CD4-positive, alpha-beta T cell (primary cell): ENCODE measurements around the gene TCF4. TPM values are rescaled to one million over a fixed set of nuclear protein-coding genes. Genes with fewer than 3 reads are reported as not detected.
A peak's percentile ranks its signal among the peaks of the same experiment; 100 is the strongest.

Experiments used
- ATAC-seq: fragments of 200-7000 bp; cut with Tn5 transposase; one replicate; pipeline ENCODE4 v1.10.0; 2022; ENCODE audit warnings: mild to moderate bottlenecking; ENCODE audit not compliant: poor library complexity
- CTCF ChIA-PET: fragments of 350-600 bp; sonication (Branson Sonifier 250); formaldehyde crosslinking; loops from one replicate; lab custom pipeline; 2021; ENCODE audit warnings: antibody characterized with exemption, inconsistent platforms; lab: Charles Lee
- POLR2A ChIA-PET: fragments of 350-600 bp; sonication (Branson Sonifier 250); formaldehyde crosslinking; loops from one replicate; lab custom pipeline; 2021; ENCODE audit warnings: antibody characterized with exemption, inconsistent platforms; lab: Charles Lee
- DNase-seq, 14 experiments: peaks; one replicate each; pipeline ENCODE4 v3.0.0-alpha.2; 2013 to 2020; ENCODE audit warnings: mixed read lengths in 2 of 14
- H3K27ac ChIP-seq, 2 donors: one replicate each; pipeline versions ENCODE4 v1.5.1 to v1.7.0; 2013; ENCODE audit warnings: low read length in 2 of 2, low read depth in 1 of 2, mild to moderate bottlenecking in 1 of 2
- H3K27me3 ChIP-seq, 2 experiments: 1 replicate in 1 of 2; 2 replicates in 1 of 2; pipeline versions ENCODE4 v1.6.1 to v1.7.0; 2013; ENCODE audit warnings: low read length in 2 of 2, control low read depth in 1 of 2, mild to moderate bottlenecking in 1 of 2, moderate library complexity in 1 of 2; ENCODE audit not compliant: insufficient read depth in 2 of 2, control insufficient read depth in 1 of 2
- H3K36me3 ChIP-seq: one replicate; pipeline ENCODE4 v1.6.1; 2013; ENCODE audit warnings: low read length, control low read depth; ENCODE audit not compliant: insufficient read depth
- H3K4me1 ChIP-seq: one replicate; pipeline ENCODE4 v1.6.1; 2013; ENCODE audit warnings: low read length, control low read depth; ENCODE audit not compliant: insufficient read depth
- H3K4me3 ChIP-seq: one replicate; pipeline ENCODE4 v1.5.1; 2013; ENCODE audit warnings: mild to moderate bottlenecking, low read length, moderate library complexity
- H3K9me3 ChIP-seq, 2 experiments: 1 replicate in 1 of 2; 2 replicates in 1 of 2; pipeline versions ENCODE4 v1.6.1 to v1.7.0; 2013; ENCODE audit warnings: low read length in 2 of 2, mild to moderate bottlenecking in 2 of 2, control low read depth in 1 of 2, moderate library complexity in 1 of 2; ENCODE audit not compliant: control insufficient read depth in 1 of 2, insufficient read depth in 1 of 2
- H3K27ac Mint-ChIP-seq: one replicate; pipeline ENCODE4 v1.8.0; 2020; ENCODE audit warnings: mixed read lengths
- H3K27me3 Mint-ChIP-seq: one replicate; pipeline ENCODE4 v1.8.0; 2021; ENCODE audit warnings: mixed read lengths
- H3K36me3 Mint-ChIP-seq: one replicate; pipeline ENCODE4 v1.8.0; 2021; ENCODE audit warnings: low read depth, mixed read lengths
- H3K4me1 Mint-ChIP-seq: one replicate; pipeline ENCODE4 v1.8.0; 2021; ENCODE audit warnings: low read depth, mixed read lengths
- H3K4me3 Mint-ChIP-seq: one replicate; pipeline ENCODE4 v1.8.0; 2020; ENCODE audit warnings: mild to moderate bottlenecking, mixed read lengths
- H3K9me3 Mint-ChIP-seq: one replicate; pipeline ENCODE4 v1.8.0; 2020; ENCODE audit warnings: mixed read lengths
- intact Hi-C, 2 experiments: fragments of 100-400 bp; cut with DNase I in 1 of 2; cut with micrococcal nuclease in 1 of 2; formaldehyde crosslinking; loops; one replicate each; pipeline versions ENCODE4 v1.15.1 to v1.9.0; 2023 to 2025; cut with DNase I, micrococcal nuclease
- total RNA-seq, 174 experiments: library from RNA in 2 of 174; stranded (reverse) in 2 of 174; gene quantifications; one replicate each; pipeline ENCODE4 v1.2.3 and lab custom pipeline; 2021 to 2026
- TF ChIP-seq, protein P1 (sequence below): fragments of 200-600 bp; IDR thresholded peaks from one replicate; pipeline ENCODE4 v1.8.0; 2022; ENCODE audit warnings: antibody characterized with exemption, mild to moderate bottlenecking

Gene TCF4
- total RNA-seq, 2 experiments from 2014 or later, result 3.0 to 3.2 TPM

DNA sequence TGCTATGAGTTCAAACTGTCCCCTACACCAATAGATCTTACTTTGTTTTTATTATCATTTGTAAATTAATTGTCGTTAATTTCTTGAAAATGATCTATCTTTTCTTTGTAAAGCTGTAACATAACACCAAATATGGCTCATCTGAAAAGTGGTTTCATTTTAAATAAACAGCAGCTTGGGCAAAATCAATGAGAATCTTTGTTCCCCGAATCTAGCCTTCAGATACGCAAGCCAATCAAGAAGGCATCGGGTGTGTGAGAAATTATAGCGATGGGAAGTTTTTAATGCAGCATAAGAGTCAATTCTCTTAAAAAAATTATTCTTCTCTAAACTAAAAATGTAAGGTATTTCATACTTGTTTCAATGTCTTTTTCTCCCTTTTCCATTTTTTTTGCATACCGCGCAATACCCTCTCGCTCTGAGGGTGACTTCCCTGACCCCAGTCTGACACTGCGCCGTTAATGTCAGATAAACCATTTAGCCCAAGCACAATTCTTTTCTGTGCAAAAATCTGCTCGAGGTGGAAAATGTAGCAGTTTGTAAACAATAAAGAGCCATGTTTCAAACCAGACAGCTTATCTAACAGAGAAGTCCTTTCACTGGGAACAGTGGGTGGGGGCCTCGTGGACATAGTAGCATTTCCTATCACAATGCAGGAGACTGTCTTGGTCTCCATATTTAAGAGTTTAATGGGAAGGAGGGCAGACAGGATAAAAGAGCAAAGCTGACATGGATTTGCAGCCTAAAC is 129.4 kb downstream of the TCF4 start:
- intact Hi-C loops, result no loop called here
- DNase-seq, result no peak
- Histone ChIP-seq H3K27me3 (no peaks in the 10 kb centered on the region), H3K4me1 (no peaks in the 10 kb centered on the region), H3K27ac (no peak overlapping the region), H3K4me3 (no peak overlapping the region), H3K9me3 (no peaks in the 10 kb centered on the region), H3K36me3 (no peaks in the 10 kb centered on the region)
- Mint-ChIP-seq H3K9me3 (no peaks in the 10 kb centered on the region), H3K4me3 (no peak overlapping the region), H3K27me3 (no peaks in the 10 kb centered on the region), H3K4me1 (no peaks in the 10 kb centered on the region), H3K27ac (no peak overlapping the region), H3K36me3 (no peaks in the 10 kb centered on the region)
- TF ChIP-seq, protein P1, sequence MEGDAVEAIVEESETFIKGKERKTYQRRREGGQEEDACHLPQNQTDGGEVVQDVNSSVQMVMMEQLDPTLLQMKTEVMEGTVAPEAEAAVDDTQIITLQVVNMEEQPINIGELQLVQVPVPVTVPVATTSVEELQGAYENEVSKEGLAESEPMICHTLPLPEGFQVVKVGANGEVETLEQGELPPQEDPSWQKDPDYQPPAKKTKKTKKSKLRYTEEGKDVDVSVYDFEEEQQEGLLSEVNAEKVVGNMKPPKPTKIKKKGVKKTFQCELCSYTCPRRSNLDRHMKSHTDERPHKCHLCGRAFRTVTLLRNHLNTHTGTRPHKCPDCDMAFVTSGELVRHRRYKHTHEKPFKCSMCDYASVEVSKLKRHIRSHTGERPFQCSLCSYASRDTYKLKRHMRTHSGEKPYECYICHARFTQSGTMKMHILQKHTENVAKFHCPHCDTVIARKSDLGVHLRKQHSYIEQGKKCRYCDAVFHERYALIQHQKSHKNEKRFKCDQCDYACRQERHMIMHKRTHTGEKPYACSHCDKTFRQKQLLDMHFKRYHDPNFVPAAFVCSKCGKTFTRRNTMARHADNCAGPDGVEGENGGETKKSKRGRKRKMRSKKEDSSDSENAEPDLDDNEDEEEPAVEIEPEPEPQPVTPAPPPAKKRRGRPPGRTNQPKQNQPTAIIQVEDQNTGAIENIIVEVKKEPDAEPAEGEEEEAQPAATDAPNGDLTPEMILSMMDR, result no peak
- ChIA-PET CTCF (interaction anchor here (1.0 to 1.8 kb wide), 2 partner anchors 10 to 38 kb away, joined by 3 to 5 read pairs; no protein-coding TSS in a partner anchor), POLR2A (no interaction called here)
- ATAC-seq, result no peak

DNA sequence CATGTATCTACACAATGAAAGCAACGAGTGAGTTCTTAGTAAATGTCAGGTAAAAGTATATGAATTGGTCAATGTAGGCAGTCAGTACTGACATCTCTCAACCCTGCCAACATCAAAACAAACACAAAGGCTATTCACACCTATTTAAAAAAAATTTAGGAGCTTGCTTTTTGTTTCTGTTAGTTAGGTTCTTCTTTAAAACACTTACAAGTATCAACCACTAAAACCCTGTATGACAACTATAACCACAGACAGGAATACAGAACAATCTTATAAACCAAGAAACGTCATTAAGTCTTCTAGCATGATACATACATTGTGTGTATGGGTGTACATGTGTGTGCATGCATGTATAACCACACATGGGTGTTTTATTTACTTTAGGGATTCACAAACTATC is 131.0 kb downstream of the TCF4 start:
- no peaks in the 10 kb centered on the region for H3K27me3 ChIP-seq
- ChIA-PET POLR2A (no interaction called here), CTCF (no interaction called here)
- Mint-ChIP-seq H3K36me3 (no peaks in the 10 kb centered on the region), H3K4me1 (no peaks in the 10 kb centered on the region), H3K9me3 (no peaks in the 10 kb centered on the region), H3K4me3 (no peak overlapping the region), H3K27ac (no peak overlapping the region), H3K27me3 (no peaks in the 10 kb centered on the region)
- intact Hi-C loops, result no loop called here
- H3K27ac ChIP-seq, result no peak overlapping the region
- no peaks in the 10 kb centered on the region for H3K9me3 ChIP-seq
- no peak for ATAC-seq
- H3K36me3 ChIP-seq, result no peaks in the 10 kb centered on the region
- TF ChIP-seq, protein P1, result no peak
- H3K4me1 ChIP-seq, result no peaks in the 10 kb centered on the region
- no peak overlapping the region for H3K4me3 ChIP-seq
- DNase-seq, result peak in 1 of 14 experiments; percentile 3

DNA sequence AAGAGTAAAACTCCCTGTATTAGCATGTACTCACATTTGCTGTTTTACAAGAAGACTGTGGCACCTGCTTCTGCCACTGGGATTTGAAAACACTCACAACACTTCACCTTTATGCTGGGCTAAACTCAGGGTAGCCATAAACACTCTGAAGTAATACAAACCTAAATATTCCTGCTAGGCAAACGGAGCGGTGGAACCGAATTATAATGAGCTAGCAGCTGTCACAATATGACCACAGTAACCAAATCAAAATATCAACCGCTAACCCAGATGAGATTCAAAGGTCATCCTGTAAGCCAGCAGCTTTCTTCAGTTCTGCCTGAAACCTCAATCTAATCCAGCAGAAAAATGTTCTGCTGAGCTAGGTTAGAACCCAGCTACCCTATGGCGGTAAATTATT is 132.1 kb downstream of the TCF4 start:
- H3K4me3 Mint-ChIP-seq, result no peak overlapping the region
- Histone ChIP-seq H3K36me3 (no peaks in the 10 kb centered on the region), H3K27me3 (no peaks in the 10 kb centered on the region), H3K9me3 (no peaks in the 10 kb centered on the region), H3K4me1 (no peaks in the 10 kb centered on the region), H3K27ac (no peak overlapping the region), H3K4me3 (no peak overlapping the region)
- no peaks in the 10 kb centered on the region for H3K9me3 Mint-ChIP-seq
- H3K36me3 Mint-ChIP-seq, result no peaks in the 10 kb centered on the region
- DNase-seq (no peak), ATAC-seq (no peak)
- POLR2A ChIA-PET, result no interaction called here
- intact Hi-C loops, result no loop called here
- TF ChIP-seq, protein P1, result no peak
- CTCF ChIA-PET, result no interaction called here
- H3K27ac Mint-ChIP-seq, result no peak overlapping the region
- no peaks in the 10 kb centered on the region for H3K4me1 Mint-ChIP-seq
- no peaks in the 10 kb centered on the region for H3K27me3 Mint-ChIP-seq
